Activated CD8-positive, alpha-beta memory T cell treated with anti-CD3 and anti-CD28 coated beads, Interleukin-2, amount 10 ng/mL, durations not matched to agents 7 days and 5 days (primary cell): Measurements from ENCODE around the gene IL10. TPM values are rescaled to one million over a fixed set of nuclear protein-coding genes. Genes with fewer than 3 reads are reported as not detected.
A peak's percentile ranks its signal among the peaks of the same experiment; 100 is the strongest.
"Not testable (repeated sequence)": the region's sequence is repeated elsewhere in the genome, so short reads cannot be mapped to it uniquely, and the experiment has no call there.

Experiments used
- ATAC-seq: fragments of 150-1000 bp; cut with Tn5 transposase; one replicate; pipeline ENCODE4 v1.10.0; 2021; ENCODE audit warnings: moderate library complexity
- CTCF ChIA-PET: fragments of 350-600 bp; sonication (Branson Sonifier 250); formaldehyde crosslinking; loops from one replicate; lab custom pipeline; 2021; ENCODE audit warnings: antibody characterized with exemption; lab: Charles Lee
- DNase-seq: peaks from one replicate; pipeline ENCODE4 v3.0.0-alpha.2; 2020
- H3K27ac Mint-ChIP-seq: one replicate; pipeline ENCODE4 v1.8.0; 2021; ENCODE audit warnings: mild to moderate bottlenecking, mixed read lengths
- H3K27me3 Mint-ChIP-seq: one replicate; pipeline ENCODE4 v1.8.0; 2021; ENCODE audit warnings: mixed read lengths
- H3K36me3 Mint-ChIP-seq: one replicate; pipeline ENCODE4 v1.8.0; 2021; ENCODE audit warnings: mild to moderate bottlenecking, mixed read lengths
- H3K4me1 Mint-ChIP-seq: one replicate; pipeline ENCODE4 v1.8.0; 2021; ENCODE audit warnings: mixed read lengths
- H3K4me3 Mint-ChIP-seq: one replicate; pipeline ENCODE4 v1.8.0; 2021; ENCODE audit warnings: mild to moderate bottlenecking, moderate library complexity, mixed read lengths
- H3K9me3 Mint-ChIP-seq: one replicate; pipeline ENCODE4 v1.8.0; 2022; ENCODE audit warnings: low read depth, mixed read lengths
- total RNA-seq, 2 experiments: library from RNA; stranded (reverse); gene quantifications; one replicate each; pipeline ENCODE4 v1.2.3, GENCODE V29; 2021

Gene IL10
- total RNA-seq, 2 experiments from 2014 or later = not detected

DNA sequence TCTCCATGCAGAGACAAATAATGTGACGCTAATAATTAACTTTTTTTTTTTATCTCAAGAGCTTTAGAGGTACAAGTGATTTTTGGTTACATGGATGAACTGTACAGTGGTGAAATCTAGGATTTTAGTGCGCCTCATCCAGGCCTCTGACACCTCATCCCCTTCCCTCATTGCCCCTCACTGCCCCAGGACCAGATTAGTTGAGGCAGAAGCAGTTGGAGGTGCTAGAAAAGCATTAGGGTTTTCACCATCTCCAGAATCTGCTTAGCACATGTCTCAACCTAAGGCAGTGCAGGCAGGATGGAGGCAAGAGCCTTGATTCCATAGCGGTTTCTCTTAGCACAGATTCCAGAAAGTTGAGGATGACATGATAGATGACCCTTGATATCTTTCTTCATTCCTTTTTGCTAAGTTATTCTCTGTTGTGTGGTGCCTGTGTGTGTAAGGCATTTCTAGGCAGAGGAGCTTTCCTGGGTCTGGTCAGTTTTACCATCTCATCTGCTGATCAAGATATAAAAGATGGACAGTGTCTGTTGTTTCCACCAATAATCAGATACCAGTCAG lies 16.3 kb upstream of the IL10 start:
- no peak for DNase-seq
- no peak for ATAC-seq
- Mint-ChIP-seq H3K27me3 (peaks cover 23% of the 10 kb centered on the region), H3K9me3 (no peaks in the 10 kb centered on the region), H3K4me3 (no peak overlapping the region), H3K27ac (no peak overlapping the region), H3K36me3 (no peaks in the 10 kb centered on the region), H3K4me1 (peaks cover 69% of the 10 kb centered on the region)
- CTCF ChIA-PET = interaction anchor here (1.5 to 9.0 kb wide), 3 partner anchors 10 to 19 kb away, joined by 6 to 92 read pairs (median 6); partner anchors contain the start of genes IL10 and IL19

- Mint-ChIP-seq H3K27ac (no peak overlapping the region), H3K9me3 (no peaks in the 10 kb centered on the region), H3K4me3 (no peak overlapping the region), H3K27me3 (peaks cover 23% of the 10 kb centered on the region), H3K36me3 (no peaks in the 10 kb centered on the region), H3K4me1 (peaks cover 75% of the 10 kb centered on the region)
- CTCF ChIA-PET = interaction anchor here (0.6 to 9.0 kb wide), 8 partner anchors 11 to 61 kb away, joined by 3 to 92 read pairs (median 14); partner anchors contain the start of genes IL10 and IL19
- ATAC-seq (no peak), DNase-seq (no peak)
These were observed 15.6 kb upstream of the IL10 start for GRCh38 chr1:206787891-206788290.

DNA sequence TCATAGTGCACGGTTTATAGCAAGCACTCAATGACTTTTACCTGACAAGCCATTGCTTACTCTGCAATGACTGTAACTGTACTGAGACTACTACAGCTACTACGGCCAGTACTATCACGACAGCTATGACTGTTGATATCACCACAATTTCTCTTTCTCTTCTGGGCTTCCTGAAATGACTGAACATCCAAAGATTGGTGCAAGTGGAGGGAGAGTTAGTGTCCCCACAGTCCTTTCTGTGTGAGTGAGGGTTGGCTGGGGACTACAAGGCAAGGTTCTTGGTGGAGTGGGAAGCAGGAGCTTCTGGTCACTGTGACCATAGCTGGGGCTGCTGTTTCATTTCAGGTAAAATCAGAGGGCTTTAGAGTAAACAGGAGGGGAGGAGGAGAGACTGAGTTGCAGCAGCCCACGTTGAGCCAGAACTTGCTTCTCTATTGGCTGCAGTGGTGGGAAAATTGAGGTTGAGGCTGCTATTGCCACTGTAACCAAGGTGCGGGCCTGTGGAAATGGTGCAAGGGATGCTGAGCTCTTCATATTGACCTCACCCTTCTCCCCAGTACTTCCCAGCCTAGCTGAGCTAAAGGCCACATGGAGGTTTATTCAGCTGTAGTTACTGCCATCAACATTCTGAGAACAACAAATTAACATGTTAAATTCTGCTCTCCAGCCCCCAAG lies 14.1 kb upstream of the IL10 start:
- ATAC-seq = peak; percentile 68
- peaks cover 72% of the 10 kb centered on the region for H3K4me1 Mint-ChIP-seq
- H3K9me3 Mint-ChIP-seq = no peaks in the 10 kb centered on the region
- peaks cover 26% of the 10 kb centered on the region for H3K27me3 Mint-ChIP-seq
- no peaks in the 10 kb centered on the region for H3K36me3 Mint-ChIP-seq
- peak; percentile 59 for DNase-seq
- CTCF ChIA-PET = interaction anchor here (0.6 to 9.0 kb wide), 16 partner anchors 9 to 132 kb away, joined by 3 to 92 read pairs (median 6); partner anchors contain the start of genes IL10 and IL19
- H3K4me3 Mint-ChIP-seq = no peak overlapping the region
- peak overlapping the region; percentile 74 for H3K27ac Mint-ChIP-seq

- Mint-ChIP-seq H3K36me3 (no peaks in the 10 kb centered on the region), H3K27me3 (peaks cover 19% of the 10 kb centered on the region), H3K4me1 (peaks cover 65% of the 10 kb centered on the region), H3K27ac (peak overlapping the region; percentile 79), H3K9me3 (no peaks in the 10 kb centered on the region), H3K4me3 (no peak overlapping the region)
- CTCF ChIA-PET = interaction anchor here (0.6 to 9.0 kb wide), 14 partner anchors 14 to 944 kb away, joined by 3 to 92 read pairs (median 8); partner anchors contain the start of genes IL10 and IL19
- DNase-seq = no peak
- no peak for ATAC-seq
These were observed 13.0 kb upstream of the IL10 start for GRCh38 chr1:206785182-206785765.

- CTCF ChIA-PET = interaction anchor here (0.8 to 9.0 kb wide), 9 partner anchors 13 to 128 kb away, joined by 3 to 92 read pairs (median 4); partner anchors contain the start of genes IL10 and IL19
- Mint-ChIP-seq H3K27ac (peak overlapping the region; percentile 79), H3K4me3 (peak overlapping the region; percentile 32), H3K27me3 (peaks cover 11% of the 10 kb centered on the region), H3K4me1 (peaks cover 65% of the 10 kb centered on the region), H3K9me3 (no peaks in the 10 kb centered on the region), H3K36me3 (no peaks in the 10 kb centered on the region)
- ATAC-seq = peak; percentile 83
- DNase-seq = peak; percentile 96
These were observed 12.2 kb upstream of the IL10 start for GRCh38 chr1:206784471-206784903.

DNA sequence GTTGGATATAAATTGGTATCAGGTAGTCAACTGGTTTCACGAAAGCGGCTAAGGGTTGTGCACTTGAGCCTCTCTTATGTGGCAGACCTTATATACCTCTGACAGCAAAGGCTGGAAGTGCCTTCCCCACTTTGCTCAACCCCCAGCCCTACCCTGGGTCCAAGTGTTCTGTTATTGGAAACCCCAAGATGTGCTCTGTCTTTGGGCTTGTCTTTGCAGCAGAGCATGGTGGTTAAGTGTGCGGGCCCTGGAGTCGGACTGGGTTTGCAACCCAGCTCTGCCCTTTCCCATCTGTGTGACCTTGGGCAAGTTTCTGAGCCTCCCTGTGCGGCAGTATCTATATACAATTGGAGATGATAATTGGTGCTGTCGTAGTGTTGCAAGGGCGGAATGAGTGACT lies 11.2 kb upstream of the IL10 start:
- Mint-ChIP-seq H3K4me1 (peaks cover 65% of the 10 kb centered on the region), H3K27ac (peak overlapping the region; percentile 34), H3K27me3 (peaks cover 3% of the 10 kb centered on the region), H3K4me3 (no peak overlapping the region), H3K36me3 (no peaks in the 10 kb centered on the region), H3K9me3 (no peaks in the 10 kb centered on the region)
- DNase-seq = no peak
- CTCF ChIA-PET = interaction anchor here (1.0 to 9.0 kb wide), 7 partner anchors 14 to 129 kb away, joined by 3 to 92 read pairs (median 4); partner anchors contain the start of genes IL10 and IL19
- no peak for ATAC-seq

GRCh38 chr1:206782448-206782847 lies 10.2 kb upstream of the IL10 start:
- Mint-ChIP-seq H3K36me3 (no peaks in the 10 kb centered on the region), H3K27me3 (peaks cover 6% of the 10 kb centered on the region), H3K9me3 (no peaks in the 10 kb centered on the region), H3K27ac (peak overlapping the region; percentile 15), H3K4me3 (no peak overlapping the region), H3K4me1 (peaks cover 57% of the 10 kb centered on the region)
- CTCF ChIA-PET = interaction anchor here (0.8 to 9.0 kb wide), 5 partner anchors 13 to 48 kb away, joined by 4 to 92 read pairs (median 6); partner anchors contain the start of genes IL10 and IL19
- DNase-seq (peak; percentile 71), ATAC-seq (no peak)

- no peaks in the 10 kb centered on the region for H3K9me3 Mint-ChIP-seq
- DNase-seq (no peak), ATAC-seq (no peak)
- H3K4me1 Mint-ChIP-seq = peaks cover 32% of the 10 kb centered on the region
- no peak overlapping the region for H3K27ac Mint-ChIP-seq
- H3K36me3 Mint-ChIP-seq = no peaks in the 10 kb centered on the region
- H3K27me3 Mint-ChIP-seq = peaks cover 17% of the 10 kb centered on the region
- CTCF ChIA-PET = interaction anchor here (1.3 to 9.0 kb wide), 2 partner anchors 10 to 43 kb away, joined by 4 to 92 read pairs; partner anchors contain the start of genes IL10 and IL19
- no peak overlapping the region for H3K4me3 Mint-ChIP-seq
These were observed 7.3 kb upstream of the IL10 start for GRCh38 chr1:206779638-206780037.

GRCh38 chr1:206778911-206779310 lies 6.6 kb upstream of the IL10 start:
- H3K4me3 Mint-ChIP-seq, ATAC-seq, DNase-seq, H3K27ac Mint-ChIP-seq, H3K9me3 Mint-ChIP-seq, H3K36me3 Mint-ChIP-seq: not testable (repeated sequence)
- Mint-ChIP-seq H3K4me1 (peaks cover 30% of the 10 kb centered on the region), H3K27me3 (peaks cover 22% of the 10 kb centered on the region)
- CTCF ChIA-PET = interaction anchor here (1.0 to 1.3 kb wide), 2 partner anchors 10 to 43 kb away, joined by 3 to 4 read pairs; no protein-coding TSS in a partner anchor

- no peak overlapping the region for H3K27ac Mint-ChIP-seq
- H3K36me3 Mint-ChIP-seq = no peaks in the 10 kb centered on the region
- CTCF ChIA-PET = interaction anchor here (1.0 to 2.3 kb wide), 3 partner anchors 9 to 43 kb away, joined by 3 to 15 read pairs (median 4); no protein-coding TSS in a partner anchor
- DNase-seq (no peak), ATAC-seq (no peak)
- no peak overlapping the region for H3K4me3 Mint-ChIP-seq
- H3K4me1 Mint-ChIP-seq = peaks cover 31% of the 10 kb centered on the region
- peaks cover 29% of the 10 kb centered on the region for H3K27me3 Mint-ChIP-seq
- H3K9me3 Mint-ChIP-seq = no peaks in the 10 kb centered on the region
These were observed 5.7 kb upstream of the IL10 start for GRCh38 chr1:206778031-206778430.

DNA sequence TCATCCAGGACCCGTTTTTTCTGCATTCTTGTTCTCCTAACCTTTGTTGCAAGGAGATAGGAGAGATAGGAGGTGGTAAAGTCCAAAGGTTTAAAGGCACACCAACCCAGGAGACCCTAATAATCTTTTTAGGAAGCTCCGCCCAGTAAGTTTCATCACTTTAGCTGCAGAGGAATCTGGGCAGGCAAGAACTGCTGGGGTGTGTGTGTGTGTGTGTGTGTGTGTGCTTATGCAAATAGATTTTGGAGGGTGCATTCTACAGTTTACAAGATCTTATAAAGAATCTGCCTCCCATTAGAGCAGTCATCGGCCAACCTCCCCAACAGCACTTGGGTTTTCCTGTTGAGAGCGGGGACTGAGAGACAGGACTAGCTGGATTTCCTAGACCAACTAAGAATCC lies 3.9 kb upstream of the IL10 start:
- H3K27me3 Mint-ChIP-seq = peaks cover 40% of the 10 kb centered on the region
- H3K4me1 Mint-ChIP-seq = peaks cover 31% of the 10 kb centered on the region
- H3K36me3 Mint-ChIP-seq = no peaks in the 10 kb centered on the region
- H3K9me3 Mint-ChIP-seq = no peaks in the 10 kb centered on the region
- DNase-seq (no peak), ATAC-seq (no peak)
- CTCF ChIA-PET = interaction anchor here (0.7 to 2.3 kb wide), 6 partner anchors 22 to 136 kb away, joined by 3 to 15 read pairs (median 3); partner anchors contain the start of gene IL20
- no peak overlapping the region for H3K4me3 Mint-ChIP-seq
- no peak overlapping the region for H3K27ac Mint-ChIP-seq

GRCh38 chr1:206774093-206774492 lies 1.8 kb upstream of the IL10 start:
- Mint-ChIP-seq H3K4me3 (no peak overlapping the region), H3K9me3 (no peaks in the 10 kb centered on the region), H3K36me3 (no peaks in the 10 kb centered on the region), H3K4me1 (peaks cover 53% of the 10 kb centered on the region), H3K27me3 (peaks cover 49% of the 10 kb centered on the region), H3K27ac (no peak overlapping the region)
- ATAC-seq = no peak
- DNase-seq = no peak
- CTCF ChIA-PET = interaction anchor here (1.1 to 9.5 kb wide), 6 partner anchors 10 to 138 kb away, joined by 3 to 92 read pairs (median 6); no protein-coding TSS in a partner anchor

DNA sequence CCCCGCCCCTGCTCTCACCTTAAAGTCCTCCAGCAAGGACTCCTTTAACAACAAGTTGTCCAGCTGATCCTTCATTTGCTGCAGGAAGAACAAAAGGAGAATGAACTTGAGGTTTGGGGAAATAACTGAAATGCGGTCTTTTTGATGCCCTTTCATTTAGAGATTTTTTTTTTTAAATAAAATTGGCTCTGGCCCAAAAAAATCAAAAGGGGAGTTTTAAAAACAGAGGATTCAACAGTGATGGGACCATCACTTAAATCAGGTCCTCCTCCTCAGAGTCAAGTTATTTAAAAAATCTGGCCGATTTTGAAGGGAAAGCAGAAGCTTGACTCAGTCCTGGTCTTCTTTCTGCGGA lies 979 bp downstream of the IL10 start:
- DNase-seq (no peak), ATAC-seq (no peak)
- Mint-ChIP-seq H3K4me1 (peaks cover 75% of the 10 kb centered on the region), H3K4me3 (no peak overlapping the region), H3K36me3 (no peaks in the 10 kb centered on the region), H3K27me3 (peaks cover 50% of the 10 kb centered on the region), H3K27ac (no peak overlapping the region), H3K9me3 (no peaks in the 10 kb centered on the region)
- CTCF ChIA-PET = interaction anchor here (1.2 to 9.5 kb wide), 7 partner anchors 10 to 38 kb away, joined by 3 to 92 read pairs (median 17); no protein-coding TSS in a partner anchor
